ENCODE results near the gene ABCC3.
"Not testable (repeated sequence)": the region's sequence is repeated elsewhere in the genome, so short reads cannot be mapped to it uniquely, and the experiment has no call there.

The ABCC3 gene

GRCh38 chr17:50668025-50668837 lies 33.5 kb downstream of the ABCC3 start:
- DNase-seq: no peak

- DNase-seq: no peak
These were observed 34.3 kb downstream of the ABCC3 start for GRCh38 chr17:50668838-50669581.

- no peak for DNase-seq
These were observed 37.4 kb downstream of the ABCC3 start for GRCh38 chr17:50672071-50672470.

- no peak for DNase-seq
These were observed 38.3 kb downstream of the ABCC3 start for GRCh38 chr17:50672831-50673551.

GRCh38 chr17:50675190-50675589 lies 40.5 kb downstream of the ABCC3 start:
- no peak for DNase-seq

- no peak for DNase-seq
These were observed 40.9 kb downstream of the ABCC3 start for GRCh38 chr17:50675627-50676026.

GRCh38 chr17:50676065-50676975 lies 41.6 kb downstream of the ABCC3 start:
- no peak for DNase-seq

GRCh38 chr17:50677851-50678375 lies 43.2 kb downstream of the ABCC3 start:
- no peak for DNase-seq

- DNase-seq: no peak
These were observed 44.4 kb downstream of the ABCC3 start for GRCh38 chr17:50679008-50679544.

- no peak for DNase-seq
These were observed 45.4 kb downstream of the ABCC3 start for GRCh38 chr17:50680126-50680525.

GRCh38 chr17:50680543-50681262 lies 46.0 kb downstream of the ABCC3 start:
- DNase-seq: not testable (repeated sequence)

GRCh38 chr17:50681263-50682200 lies 46.9 kb downstream of the ABCC3 start:
- DNase-seq: peak; percentile 81

GRCh38 chr17:50682441-50682840 lies 47.8 kb downstream of the ABCC3 start:
- DNase-seq: no peak

- no peak for DNase-seq
These were observed 48.3 kb downstream of the ABCC3 start for GRCh38 chr17:50682938-50683337.

GRCh38 chr17:50683434-50684287 lies 49.0 kb downstream of the ABCC3 start:
- DNase-seq: no peak

GRCh38 chr17:50684288-50684611 lies 49.6 kb downstream of the ABCC3 start:
- DNase-seq: no peak

- DNase-seq: no peak
These were observed 50.1 kb downstream of the ABCC3 start for GRCh38 chr17:50684612-50685333.

GRCh38 chr17:50685334-50685665 lies 50.6 kb downstream of the ABCC3 start:
- DNase-seq: no peak
